Astrocyte (in vitro differentiated cells and primary cell): ENCODE results near the gene BTBD16. TPM values are rescaled to one million over a fixed set of nuclear protein-coding genes. Genes with fewer than 3 reads are reported as not detected.

Experiments used
- DNase-seq: peaks from one replicate; pipeline ENCODE4 v3.0.0-alpha.2; 2010; ENCODE audit warnings: low read depth
- FAIRE-seq: peaks from 2 replicates; lab custom pipeline; 2011; peaks lifted over from hg19 to GRCh38; lab: Jason Lieb, UNC
- H2AFZ ChIP-seq: 2 replicates; pipeline ENCODE4 v1.6.0; 2012; ENCODE audit warnings: low read depth, low read length, inconsistent platforms
- H3K27ac ChIP-seq: 2 replicates; pipeline ENCODE4 v1.5.1; 2011; ENCODE audit warnings: low read depth, low read length, inconsistent platforms
- H3K27me3 ChIP-seq: 2 replicates; pipeline ENCODE4 v1.6.0; 2011; ENCODE audit warnings: low read length, inconsistent platforms; ENCODE audit not compliant: insufficient read depth
- H3K36me3 ChIP-seq: 2 replicates; pipeline ENCODE4 v1.5.1; 2011; ENCODE audit warnings: low read length, inconsistent platforms; ENCODE audit not compliant: insufficient read depth
- H3K4me1 ChIP-seq: 2 replicates; pipeline ENCODE4 v1.5.1; 2011; ENCODE audit warnings: low read length, inconsistent platforms; ENCODE audit not compliant: insufficient read depth
- H3K4me2 ChIP-seq: 2 replicates; pipeline ENCODE4 v1.6.0; 2012; ENCODE audit warnings: low read length, inconsistent platforms
- H3K4me3 ChIP-seq: 2 replicates; pipeline ENCODE4 v1.5.1; 2011; ENCODE audit warnings: low read depth, mild to moderate bottlenecking, low read length, inconsistent platforms; ENCODE audit not compliant: insufficient read depth
- H3K79me2 ChIP-seq: 2 replicates; pipeline ENCODE4 v1.6.0; 2012; ENCODE audit warnings: mild to moderate bottlenecking, low read length, inconsistent platforms; ENCODE audit not compliant: insufficient read depth
- H3K9ac ChIP-seq: 2 replicates; pipeline ENCODE4 v1.6.0; 2012; ENCODE audit warnings: mild to moderate bottlenecking, low read length, inconsistent platforms
- H3K9me3 ChIP-seq: 2 replicates; pipeline ENCODE4 v1.5.1; 2012; ENCODE audit warnings: low read depth, mild to moderate bottlenecking, low read length, inconsistent platforms; ENCODE audit not compliant: insufficient read depth
- H4K20me1 ChIP-seq: 2 replicates; pipeline ENCODE4 v1.6.0; 2012; ENCODE audit warnings: low read length, inconsistent platforms; ENCODE audit not compliant: insufficient read depth
- H3K27ac Mint-ChIP-seq: one replicate; pipeline ENCODE4 v1.8.0; 2021; ENCODE audit warnings: mild to moderate bottlenecking, mixed read lengths; ENCODE audit not compliant: unreplicated experiment
- H3K27me3 Mint-ChIP-seq: one replicate; pipeline ENCODE4 v1.8.0; 2021; ENCODE audit warnings: low read depth, mixed read lengths; ENCODE audit not compliant: unreplicated experiment
- H3K36me3 Mint-ChIP-seq: one replicate; pipeline ENCODE4 v1.8.0; 2021; ENCODE audit warnings: low read depth, mixed read lengths; ENCODE audit not compliant: unreplicated experiment
- H3K4me1 Mint-ChIP-seq: one replicate; pipeline ENCODE4 v1.8.0; 2021; ENCODE audit warnings: low read depth, mixed read lengths; ENCODE audit not compliant: unreplicated experiment
- H3K4me3 Mint-ChIP-seq: one replicate; pipeline ENCODE4 v1.8.0; 2021; ENCODE audit warnings: mild to moderate bottlenecking, moderate library complexity, mixed read lengths; ENCODE audit not compliant: unreplicated experiment
- H3K9me3 Mint-ChIP-seq: one replicate; pipeline ENCODE4 v1.8.0; 2021; ENCODE audit warnings: mild to moderate bottlenecking, mixed read lengths; ENCODE audit not compliant: unreplicated experiment
- EZH2 ChIP-seq: IDR thresholded peaks from 2 replicates; pipeline ENCODE4 v1.6.1; 2012; ENCODE audit warnings: mild to moderate bottlenecking, low read length, inconsistent platforms; ENCODE audit not compliant: insufficient read depth
- total RNA-seq: library from RNA; stranded (reverse); gene quantifications from 2 replicates; pipeline ENCODE4 v1.2.1, GENCODE V29; 2021
- TF ChIP-seq, protein P1 (sequence below): IDR thresholded peaks from 2 replicates; pipeline ENCODE4 v1.5.1; 2011; ENCODE audit warnings: low read depth, mild to moderate bottlenecking, inconsistent platforms, low read length, moderate library complexity; ENCODE audit not compliant: insufficient read depth

Gene BTBD16
- total RNA-seq, 1 donor from 2014 or later, result not detected

DNA sequence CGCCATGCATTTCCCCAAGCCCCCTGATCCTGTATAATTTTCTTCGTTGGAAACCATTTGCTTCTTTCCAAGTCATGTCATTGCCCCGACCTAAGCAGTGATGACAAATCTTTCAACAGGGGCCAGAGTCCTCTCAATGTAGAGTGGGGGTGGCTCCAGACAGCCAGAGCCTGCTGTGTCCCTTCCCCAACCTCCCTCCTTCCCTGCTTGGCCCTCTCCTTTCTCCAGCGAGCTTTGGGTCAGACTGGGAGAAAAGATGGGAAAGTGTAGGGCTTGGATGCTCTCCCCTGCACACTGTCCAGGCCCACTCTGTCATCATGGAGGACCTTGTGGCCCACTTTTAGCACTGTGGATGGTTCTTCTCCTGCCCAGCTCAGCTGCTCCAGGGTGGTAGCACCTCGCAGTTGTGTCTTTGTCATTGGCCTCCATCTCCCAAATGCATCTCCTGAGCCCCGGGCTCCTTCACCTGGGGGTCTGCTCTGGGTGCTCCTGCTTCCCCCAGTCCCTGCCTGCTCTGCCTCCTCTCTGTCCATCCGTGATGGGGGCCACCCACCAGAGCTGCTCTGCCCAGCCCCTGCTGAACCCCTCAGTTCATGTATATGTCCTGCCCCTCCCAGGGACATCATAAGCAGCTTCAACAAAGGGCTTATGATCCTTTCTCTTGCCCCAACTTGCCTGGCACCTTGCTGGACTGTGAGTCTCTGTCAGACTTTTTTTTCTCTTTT is 37.5 kb downstream of the BTBD16 start:
- H3K27me3 ChIP-seq, result no peaks in the 10 kb centered on the region
- H3K4me2 ChIP-seq, result peak overlapping the region; percentile 83
- DNase-seq (no peak), FAIRE-seq (no peak)
- Mint-ChIP-seq H3K36me3 (peaks cover 3% of the 10 kb centered on the region), H3K27me3 (no peaks in the 10 kb centered on the region), H3K4me3 (no peak overlapping the region), H3K4me1 (peaks cover 21% of the 10 kb centered on the region), H3K27ac (peak overlapping the region; percentile 87), H3K9me3 (peaks cover 9% of the 10 kb centered on the region)
- H2AFZ ChIP-seq, result peak overlapping the region; percentile 57
- no peak overlapping the region for H3K4me3 ChIP-seq
- no peaks in the 10 kb centered on the region for H3K79me2 ChIP-seq
- peaks cover 34% of the 10 kb centered on the region for H3K4me1 ChIP-seq
- peak overlapping the region; percentile 94 for H3K27ac ChIP-seq
- TF ChIP-seq, protein P1, sequence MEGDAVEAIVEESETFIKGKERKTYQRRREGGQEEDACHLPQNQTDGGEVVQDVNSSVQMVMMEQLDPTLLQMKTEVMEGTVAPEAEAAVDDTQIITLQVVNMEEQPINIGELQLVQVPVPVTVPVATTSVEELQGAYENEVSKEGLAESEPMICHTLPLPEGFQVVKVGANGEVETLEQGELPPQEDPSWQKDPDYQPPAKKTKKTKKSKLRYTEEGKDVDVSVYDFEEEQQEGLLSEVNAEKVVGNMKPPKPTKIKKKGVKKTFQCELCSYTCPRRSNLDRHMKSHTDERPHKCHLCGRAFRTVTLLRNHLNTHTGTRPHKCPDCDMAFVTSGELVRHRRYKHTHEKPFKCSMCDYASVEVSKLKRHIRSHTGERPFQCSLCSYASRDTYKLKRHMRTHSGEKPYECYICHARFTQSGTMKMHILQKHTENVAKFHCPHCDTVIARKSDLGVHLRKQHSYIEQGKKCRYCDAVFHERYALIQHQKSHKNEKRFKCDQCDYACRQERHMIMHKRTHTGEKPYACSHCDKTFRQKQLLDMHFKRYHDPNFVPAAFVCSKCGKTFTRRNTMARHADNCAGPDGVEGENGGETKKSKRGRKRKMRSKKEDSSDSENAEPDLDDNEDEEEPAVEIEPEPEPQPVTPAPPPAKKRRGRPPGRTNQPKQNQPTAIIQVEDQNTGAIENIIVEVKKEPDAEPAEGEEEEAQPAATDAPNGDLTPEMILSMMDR, result no peak
- TF ChIP-seq EZH2, result no peak
- no peaks in the 10 kb centered on the region for H3K9me3 ChIP-seq
- H3K9ac ChIP-seq, result peak overlapping the region; percentile 81
- H4K20me1 ChIP-seq, result no peaks in the 10 kb centered on the region
- no peaks in the 10 kb centered on the region for H3K36me3 ChIP-seq

DNA sequence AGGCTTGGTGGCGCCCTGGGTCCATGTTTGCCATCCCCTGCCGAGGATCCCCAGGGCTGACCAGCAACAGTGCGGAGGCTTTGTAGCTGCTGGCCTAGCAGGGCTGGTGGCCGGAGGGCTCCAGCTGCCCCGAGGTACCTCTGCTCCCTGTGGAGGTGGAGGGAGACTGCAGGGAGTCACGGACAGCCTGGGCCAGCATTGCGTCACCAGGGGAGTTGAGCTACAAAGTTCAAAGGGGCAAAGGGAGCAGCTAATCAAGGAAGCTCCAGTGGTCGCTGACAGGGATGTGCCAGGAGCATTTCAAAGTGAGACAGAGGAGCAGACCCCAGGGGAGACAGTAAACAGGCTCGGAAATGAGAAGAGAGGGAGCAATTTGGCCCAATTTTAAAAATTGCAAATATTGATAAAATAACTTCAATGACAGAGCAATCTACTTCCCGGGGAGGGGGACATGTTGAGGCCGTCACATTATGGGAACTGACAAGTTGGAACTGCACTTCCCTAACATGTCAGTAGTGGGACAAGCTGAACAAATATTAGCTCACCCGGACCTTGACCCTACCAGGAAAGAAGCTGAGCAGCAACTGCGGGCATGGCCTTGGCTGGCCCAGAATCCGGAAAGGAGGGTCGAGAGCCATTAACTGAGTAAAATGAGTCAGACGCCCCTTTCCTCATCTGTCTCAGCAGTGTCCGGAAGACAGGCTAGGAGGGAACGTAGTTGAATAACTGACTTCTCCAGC is 39.4 kb downstream of the BTBD16 start:
- H3K79me2 ChIP-seq, result no peaks in the 10 kb centered on the region
- H3K27me3 ChIP-seq, result no peaks in the 10 kb centered on the region
- H3K36me3 ChIP-seq, result no peaks in the 10 kb centered on the region
- H3K9me3 ChIP-seq, result no peaks in the 10 kb centered on the region
- no peaks in the 10 kb centered on the region for H3K36me3 Mint-ChIP-seq
- DNase-seq (peak; percentile 13), FAIRE-seq (no peak)
- no peak overlapping the region for H2AFZ ChIP-seq
- TF ChIP-seq, protein P1, result no peak
- TF ChIP-seq EZH2, result no peak
- peaks cover 34% of the 10 kb centered on the region for H3K4me1 ChIP-seq
- peaks cover 4% of the 10 kb centered on the region for H3K9me3 Mint-ChIP-seq
- no peaks in the 10 kb centered on the region for H3K27me3 Mint-ChIP-seq
- no peak overlapping the region for H3K9ac ChIP-seq
- H3K4me3 ChIP-seq, result no peak overlapping the region
- no peaks in the 10 kb centered on the region for H4K20me1 ChIP-seq
- no peak overlapping the region for H3K27ac ChIP-seq
- peak overlapping the region; percentile 4 for H3K4me2 ChIP-seq
- H3K4me1 Mint-ChIP-seq, result peaks cover 21% of the 10 kb centered on the region
- H3K4me3 Mint-ChIP-seq, result no peak overlapping the region
- no peak overlapping the region for H3K27ac Mint-ChIP-seq

DNA sequence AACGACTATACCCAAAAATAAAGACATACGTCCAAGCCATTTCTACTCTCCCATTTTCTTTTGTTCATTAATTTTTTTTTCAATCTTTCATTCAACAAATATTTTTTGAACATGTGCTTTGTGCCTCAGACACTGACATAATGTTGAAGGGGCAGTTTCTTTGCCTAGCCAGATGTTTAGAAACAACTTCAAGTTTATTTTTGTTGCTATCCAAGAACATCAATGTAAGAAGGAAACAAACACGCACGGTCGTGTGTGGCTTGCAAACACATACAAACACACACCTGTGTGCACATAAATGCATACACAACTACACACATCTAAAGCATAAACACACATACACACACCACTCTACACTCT is 39.9 kb downstream of the BTBD16 start:
- no peak for TF ChIP-seq EZH2
- TF ChIP-seq, protein P1, result no peak
- no peak overlapping the region for H3K4me3 Mint-ChIP-seq
- no peak overlapping the region for H3K27ac Mint-ChIP-seq

More for the DNA sequence above, 39.9 kb downstream of the BTBD16 start:
- DNase-seq (no peak), FAIRE-seq (no peak)
- Histone ChIP-seq H3K36me3 (no peaks in the 10 kb centered on the region), H3K4me1 (peaks cover 34% of the 10 kb centered on the region), H3K9ac (no peak overlapping the region), H4K20me1 (no peaks in the 10 kb centered on the region), H3K4me3 (no peak overlapping the region), H3K9me3 (no peaks in the 10 kb centered on the region), H3K27me3 (no peaks in the 10 kb centered on the region), H3K27ac (no peak overlapping the region), H3K4me2 (peak overlapping the region; percentile 4), H2AFZ (no peak overlapping the region), H3K79me2 (no peaks in the 10 kb centered on the region)
- Mint-ChIP-seq H3K27me3 (no peaks in the 10 kb centered on the region), H3K36me3 (no peaks in the 10 kb centered on the region), H3K9me3 (no peaks in the 10 kb centered on the region), H3K4me1 (peaks cover 21% of the 10 kb centered on the region)
